ENCODE data around the gene TRIM62. TPM values are rescaled to one million over a fixed set of nuclear protein-coding genes. Genes with fewer than 3 reads are reported as not detected.
A peak's percentile ranks its signal among the peaks of the same experiment; 100 is the strongest.
"Not testable (repeated sequence)": the region's sequence is repeated elsewhere in the genome, so short reads cannot be mapped to it uniquely, and the experiment has no call there.

Gene TRIM62
- total RNA-seq, 1 donor = 12.3 TPM

DNA sequence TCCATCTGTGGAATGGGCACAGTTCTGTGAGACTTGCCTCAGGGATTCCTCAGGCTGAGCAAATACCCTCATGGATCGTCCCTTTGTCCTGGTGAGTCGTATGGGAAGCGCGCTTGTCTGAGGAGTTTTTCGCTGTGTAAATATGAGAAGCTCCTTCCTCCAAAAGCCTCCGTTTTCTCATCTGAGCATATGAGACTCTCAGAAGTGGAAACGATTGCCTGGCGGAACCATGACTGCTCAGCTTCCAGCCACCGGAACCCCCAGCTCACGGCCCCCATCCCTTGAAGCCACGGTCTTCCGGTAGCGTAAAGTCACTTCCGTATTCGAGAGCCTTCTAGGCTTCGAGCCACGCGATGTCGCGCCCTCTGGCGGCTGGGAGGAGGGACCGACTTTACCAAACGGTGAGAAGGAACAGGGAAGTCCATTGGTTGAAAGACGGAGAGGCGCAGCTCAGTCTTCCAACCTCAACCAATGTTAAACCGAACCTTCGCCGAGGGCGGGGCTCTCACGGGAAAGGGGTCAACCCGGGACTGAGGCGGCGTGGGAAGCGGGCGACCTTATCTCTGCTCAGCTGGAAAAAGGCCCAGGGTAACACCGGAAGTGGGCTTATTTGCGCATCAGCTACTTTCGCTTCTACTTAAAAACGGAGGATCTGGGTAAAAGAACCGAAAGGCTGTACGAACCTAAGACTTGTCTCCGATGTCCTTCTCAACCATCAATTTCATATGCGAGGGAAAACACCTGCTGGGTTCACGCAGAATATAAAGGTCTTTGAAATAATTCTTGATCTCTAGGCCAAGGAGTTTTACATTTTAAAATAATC is 54.6 kb downstream of the TRIM62 start:
- Histone ChIP-seq H2AFZ (ENCODE audit: low read length) (peak overlapping the region; percentile 89), H3K27me3 (ENCODE audit: insufficient read depth, low read length) (no peaks in the 10 kb centered on the region), H3K4me2 (ENCODE audit: insufficient read depth, low read length) (peak overlapping the region; percentile 84), H3K9me3 (ENCODE audit: low read depth, low read length) (no peaks in the 10 kb centered on the region), H4K20me1 (ENCODE audit: insufficient read depth, low read length) (no peaks in the 10 kb centered on the region), H3K36me3 (ENCODE audit: insufficient read depth, low read length) (no peaks in the 10 kb centered on the region), H3K4me1 (ENCODE audit: insufficient read depth, low read length) (peaks cover 4% of the 10 kb centered on the region), H3K4me3 (ENCODE audit: insufficient read depth, low read length) (peak overlapping the region; percentile 88), H3K79me2 (ENCODE audit: insufficient read depth, low read length) (peaks cover 7% of the 10 kb centered on the region), H3K27ac (ENCODE audit: low read depth, low read length) (peak overlapping the region; percentile 93)
- peak; percentile 97 for DNase-seq (ENCODE audit: insufficient read length, low spot score, missing footprints)
- TF ChIP-seq, protein P1, sequence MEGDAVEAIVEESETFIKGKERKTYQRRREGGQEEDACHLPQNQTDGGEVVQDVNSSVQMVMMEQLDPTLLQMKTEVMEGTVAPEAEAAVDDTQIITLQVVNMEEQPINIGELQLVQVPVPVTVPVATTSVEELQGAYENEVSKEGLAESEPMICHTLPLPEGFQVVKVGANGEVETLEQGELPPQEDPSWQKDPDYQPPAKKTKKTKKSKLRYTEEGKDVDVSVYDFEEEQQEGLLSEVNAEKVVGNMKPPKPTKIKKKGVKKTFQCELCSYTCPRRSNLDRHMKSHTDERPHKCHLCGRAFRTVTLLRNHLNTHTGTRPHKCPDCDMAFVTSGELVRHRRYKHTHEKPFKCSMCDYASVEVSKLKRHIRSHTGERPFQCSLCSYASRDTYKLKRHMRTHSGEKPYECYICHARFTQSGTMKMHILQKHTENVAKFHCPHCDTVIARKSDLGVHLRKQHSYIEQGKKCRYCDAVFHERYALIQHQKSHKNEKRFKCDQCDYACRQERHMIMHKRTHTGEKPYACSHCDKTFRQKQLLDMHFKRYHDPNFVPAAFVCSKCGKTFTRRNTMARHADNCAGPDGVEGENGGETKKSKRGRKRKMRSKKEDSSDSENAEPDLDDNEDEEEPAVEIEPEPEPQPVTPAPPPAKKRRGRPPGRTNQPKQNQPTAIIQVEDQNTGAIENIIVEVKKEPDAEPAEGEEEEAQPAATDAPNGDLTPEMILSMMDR (IDR thresholded peaks at IDR 0.05; ENCODE audit: extremely low read depth, low read depth, low read length) = peak; percentile 100

DNA sequence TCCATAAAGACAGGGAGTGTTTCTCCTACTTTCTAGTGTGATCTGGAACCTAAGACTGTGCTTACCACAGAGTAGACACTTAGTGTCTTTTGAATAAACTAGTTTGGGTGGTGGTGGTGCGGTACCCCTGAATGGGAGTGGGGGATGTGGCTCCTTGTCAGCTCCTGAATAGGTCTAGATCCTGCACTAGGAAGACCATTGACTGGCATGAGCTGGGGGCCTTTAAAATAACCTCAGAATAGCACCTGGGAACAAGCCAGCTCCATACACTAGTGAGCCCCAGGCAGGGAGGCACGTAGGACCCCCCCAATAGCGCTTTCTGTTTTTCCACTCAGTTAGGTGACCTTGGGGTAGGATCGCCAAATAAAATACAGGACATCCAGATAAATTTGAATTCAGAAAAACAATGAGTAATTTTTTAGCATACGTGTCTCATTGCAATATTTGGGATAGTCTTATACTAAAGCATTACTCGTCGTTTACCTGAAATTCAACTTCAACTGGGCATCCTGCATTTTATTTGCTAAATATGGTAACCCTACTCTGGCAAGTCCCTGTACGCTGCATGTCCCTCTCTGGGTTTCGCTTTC is 55.3 kb downstream of the TRIM62 start:
- no peaks in the 10 kb centered on the region for H3K27me3 ChIP-seq (ENCODE audit: insufficient read depth, low read length)
- H3K36me3 ChIP-seq (ENCODE audit: insufficient read depth, low read length) = no peaks in the 10 kb centered on the region
- H3K27ac ChIP-seq (ENCODE audit: low read depth, low read length) = peak overlapping the region; percentile 93
- H2AFZ ChIP-seq (ENCODE audit: low read length) = peak overlapping the region; percentile 89
- no peaks in the 10 kb centered on the region for H3K9me3 ChIP-seq (ENCODE audit: low read depth, low read length)
- H3K4me3 ChIP-seq (ENCODE audit: insufficient read depth, low read length) = peak overlapping the region; percentile 88
- peak overlapping the region; percentile 84 for H3K4me2 ChIP-seq (ENCODE audit: insufficient read depth, low read length)
- peaks cover 7% of the 10 kb centered on the region for H3K79me2 ChIP-seq (ENCODE audit: insufficient read depth, low read length)
- peaks cover 4% of the 10 kb centered on the region for H3K4me1 ChIP-seq (ENCODE audit: insufficient read depth, low read length)
- DNase-seq (ENCODE audit: insufficient read length, low spot score, missing footprints) = no peak
- TF ChIP-seq, protein P1 (IDR thresholded peaks at IDR 0.05; ENCODE audit: extremely low read depth, low read depth, low read length) = no peak
- H4K20me1 ChIP-seq (ENCODE audit: insufficient read depth, low read length) = no peaks in the 10 kb centered on the region

DNA sequence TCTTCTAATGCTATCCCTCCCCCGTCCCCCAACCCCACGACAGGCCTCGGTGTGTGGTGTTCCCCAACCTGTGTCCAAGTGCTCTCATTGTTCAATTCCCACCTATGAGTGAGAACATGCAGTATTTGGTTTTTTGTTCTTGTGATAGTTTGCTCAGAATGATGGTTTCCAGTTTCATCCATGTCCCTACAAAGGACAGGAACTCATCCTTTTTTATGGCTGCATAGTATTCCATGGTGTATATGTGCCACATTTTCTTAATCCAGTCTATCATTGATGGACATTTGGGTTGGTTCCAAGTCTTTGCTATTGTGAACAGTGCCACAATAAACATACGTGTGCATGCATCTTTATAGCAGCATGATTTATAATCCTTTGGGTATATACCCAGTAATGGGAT is 57.2 kb downstream of the TRIM62 start:
- not testable (repeated sequence) for DNase-seq (ENCODE audit: insufficient read length, low spot score, missing footprints); H3K4me2 ChIP-seq (ENCODE audit: insufficient read depth, low read length)

DNA sequence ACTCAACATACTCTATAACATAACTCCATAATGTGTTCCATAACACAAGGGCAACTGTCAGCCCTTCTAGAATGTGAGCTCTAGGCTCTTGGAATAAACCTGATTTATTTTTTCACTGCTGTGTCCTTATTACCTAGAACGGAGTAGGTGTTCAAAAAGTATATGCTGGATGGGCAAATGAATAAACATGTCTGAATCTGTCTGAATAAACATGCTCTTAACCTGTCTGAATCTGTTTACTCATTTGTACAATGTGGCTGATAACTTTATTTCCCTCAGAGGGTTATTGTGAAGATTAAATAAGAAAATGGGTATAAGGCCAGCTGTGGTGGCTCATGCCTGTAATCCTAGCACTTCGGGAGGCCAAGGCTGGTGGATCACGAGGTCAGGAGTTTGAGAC is 58.6 kb downstream of the TRIM62 start:
- H3K79me2 ChIP-seq (ENCODE audit: insufficient read depth, low read length) = peaks cover 7% of the 10 kb centered on the region
- TF ChIP-seq, protein P1 (IDR thresholded peaks at IDR 0.05; ENCODE audit: extremely low read depth, low read depth, low read length) = no peak
- no peak overlapping the region for H3K4me2 ChIP-seq (ENCODE audit: insufficient read depth, low read length)
- H2AFZ ChIP-seq (ENCODE audit: low read length) = no peak overlapping the region
- H3K27me3 ChIP-seq (ENCODE audit: insufficient read depth, low read length) = no peaks in the 10 kb centered on the region
- no peaks in the 10 kb centered on the region for H4K20me1 ChIP-seq (ENCODE audit: insufficient read depth, low read length)
- DNase-seq (ENCODE audit: insufficient read length, low spot score, missing footprints) = no peak
- H3K27ac ChIP-seq (ENCODE audit: low read depth, low read length) = no peak overlapping the region
- H3K9me3 ChIP-seq (ENCODE audit: low read depth, low read length) = no peaks in the 10 kb centered on the region
- peaks cover 4% of the 10 kb centered on the region for H3K4me1 ChIP-seq (ENCODE audit: insufficient read depth, low read length)
- no peaks in the 10 kb centered on the region for H3K36me3 ChIP-seq (ENCODE audit: insufficient read depth, low read length)
- no peak overlapping the region for H3K4me3 ChIP-seq (ENCODE audit: insufficient read depth, low read length)

More for the DNA sequence above, 57.2 kb downstream of the TRIM62 start:
- H3K27me3 ChIP-seq (ENCODE audit: insufficient read depth, low read length); H2AFZ ChIP-seq (ENCODE audit: low read length); H3K79me2 ChIP-seq (ENCODE audit: insufficient read depth, low read length); H3K36me3 ChIP-seq (ENCODE audit: insufficient read depth, low read length); H3K9me3 ChIP-seq (ENCODE audit: low read depth, low read length); H3K4me1 ChIP-seq (ENCODE audit: insufficient read depth, low read length); H4K20me1 ChIP-seq (ENCODE audit: insufficient read depth, low read length); H3K4me3 ChIP-seq (ENCODE audit: insufficient read depth, low read length); H3K27ac ChIP-seq (ENCODE audit: low read depth, low read length): not testable (repeated sequence)

Data from osteoblast (primary cell).